ENCODE results near the gene TP73.

The TP73 gene

GRCh38 chr1:3688356-3689137 lies 36.2 kb downstream of the TP73 start:
- Histone ChIP-seq H3K4me3 (replicated peaks; ENCODE audit: low read depth, low read length) (no peak overlapping the region), H3K27me3 (replicated peaks; ENCODE audit: control insufficient read depth, insufficient read depth, low read length) (no peaks in the 10 kb centered on the region), H3K36me3 (ENCODE audit: control insufficient read depth, insufficient read depth, low read length) (peaks cover 5% of the 10 kb centered on the region)
- TF ChIP-seq, protein P1, sequence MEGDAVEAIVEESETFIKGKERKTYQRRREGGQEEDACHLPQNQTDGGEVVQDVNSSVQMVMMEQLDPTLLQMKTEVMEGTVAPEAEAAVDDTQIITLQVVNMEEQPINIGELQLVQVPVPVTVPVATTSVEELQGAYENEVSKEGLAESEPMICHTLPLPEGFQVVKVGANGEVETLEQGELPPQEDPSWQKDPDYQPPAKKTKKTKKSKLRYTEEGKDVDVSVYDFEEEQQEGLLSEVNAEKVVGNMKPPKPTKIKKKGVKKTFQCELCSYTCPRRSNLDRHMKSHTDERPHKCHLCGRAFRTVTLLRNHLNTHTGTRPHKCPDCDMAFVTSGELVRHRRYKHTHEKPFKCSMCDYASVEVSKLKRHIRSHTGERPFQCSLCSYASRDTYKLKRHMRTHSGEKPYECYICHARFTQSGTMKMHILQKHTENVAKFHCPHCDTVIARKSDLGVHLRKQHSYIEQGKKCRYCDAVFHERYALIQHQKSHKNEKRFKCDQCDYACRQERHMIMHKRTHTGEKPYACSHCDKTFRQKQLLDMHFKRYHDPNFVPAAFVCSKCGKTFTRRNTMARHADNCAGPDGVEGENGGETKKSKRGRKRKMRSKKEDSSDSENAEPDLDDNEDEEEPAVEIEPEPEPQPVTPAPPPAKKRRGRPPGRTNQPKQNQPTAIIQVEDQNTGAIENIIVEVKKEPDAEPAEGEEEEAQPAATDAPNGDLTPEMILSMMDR (IDR thresholded peaks at IDR 0.05; ENCODE audit: insufficient read depth, low read length, poor library complexity, severe bottlenecking) = no peak
- peak; percentile 59 for DNase-seq (ENCODE audit: extremely low read depth, insufficient read length)

GRCh38 chr1:3689138-3689750 lies 36.9 kb downstream of the TP73 start:
- H3K4me3 ChIP-seq (replicated peaks; ENCODE audit: low read depth, low read length) = no peak overlapping the region
- no peak for DNase-seq (ENCODE audit: extremely low read depth, insufficient read length)
- H3K36me3 ChIP-seq (ENCODE audit: control insufficient read depth, insufficient read depth, low read length) = peaks cover 1% of the 10 kb centered on the region
- TF ChIP-seq, protein P1 (IDR thresholded peaks at IDR 0.05; ENCODE audit: insufficient read depth, low read length, poor library complexity, severe bottlenecking) = no peak
- H3K27me3 ChIP-seq (replicated peaks; ENCODE audit: control insufficient read depth, insufficient read depth, low read length) = no peaks in the 10 kb centered on the region

- Histone ChIP-seq H3K27me3 (replicated peaks; ENCODE audit: control insufficient read depth, insufficient read depth, low read length) (no peaks in the 10 kb centered on the region), H3K36me3 (ENCODE audit: control insufficient read depth, insufficient read depth, low read length) (no peaks in the 10 kb centered on the region; the same call in none of the 2 replicates), H3K4me3 (replicated peaks; ENCODE audit: low read depth, low read length) (no peak overlapping the region)
- DNase-seq (ENCODE audit: extremely low read depth, insufficient read length) = no peak
- TF ChIP-seq, protein P1 (IDR thresholded peaks at IDR 0.05; ENCODE audit: insufficient read depth, low read length, poor library complexity, severe bottlenecking) = no peak
Observed at GRCh38 chr1:3690282-3691065, 38.2 kb downstream of the TP73 start.

DNA sequence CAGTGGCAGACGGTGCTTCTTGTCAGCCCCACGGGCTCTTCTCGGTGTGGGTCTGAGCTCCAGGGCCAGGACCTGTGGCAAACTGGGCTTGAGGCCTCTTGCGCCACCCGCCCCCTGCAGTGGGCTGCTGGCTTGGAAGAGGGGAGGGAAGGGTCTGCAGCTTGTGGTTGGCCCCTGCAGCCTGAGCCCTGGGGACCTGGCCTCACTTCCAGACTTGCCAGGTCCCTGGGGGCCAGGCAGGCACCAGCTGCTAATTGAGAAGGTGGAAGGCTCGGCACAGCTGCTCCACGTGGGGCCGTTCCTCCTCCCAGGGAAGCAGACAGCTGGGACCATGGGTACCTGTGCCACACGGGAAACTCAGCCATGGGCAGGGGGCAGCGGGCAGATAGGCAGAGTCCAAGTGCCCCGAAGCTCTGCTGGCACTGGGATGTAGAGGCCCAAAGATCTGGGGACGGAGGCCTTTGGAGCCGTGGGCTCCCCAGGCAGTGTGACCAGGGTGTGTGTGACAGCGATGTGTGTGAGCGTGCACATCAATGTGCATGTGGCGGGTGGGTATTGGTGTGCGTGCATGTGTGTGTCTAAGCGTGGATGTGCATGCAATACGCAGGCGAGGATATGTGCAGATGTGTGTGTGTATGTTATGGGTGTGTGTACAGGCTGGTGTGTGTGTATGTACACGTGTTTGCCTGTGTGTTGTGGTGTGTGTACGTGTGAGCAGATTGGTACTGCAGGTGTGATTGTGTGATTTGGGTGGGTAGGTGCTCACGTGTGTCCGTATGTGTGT lies 39.3 kb downstream of the TP73 start:
- Histone ChIP-seq H3K27me3 (replicated peaks; ENCODE audit: control insufficient read depth, insufficient read depth, low read length) (no peaks in the 10 kb centered on the region), H3K4me3 (replicated peaks; ENCODE audit: low read depth, low read length) (no peak overlapping the region), H3K36me3 (ENCODE audit: control insufficient read depth, insufficient read depth, low read length) (peaks cover 2% of the 10 kb centered on the region)
- TF ChIP-seq, protein P1 (IDR thresholded peaks at IDR 0.05; ENCODE audit: insufficient read depth, low read length, poor library complexity, severe bottlenecking) = no peak
- DNase-seq (ENCODE audit: extremely low read depth, insufficient read length) = no peak

DNA sequence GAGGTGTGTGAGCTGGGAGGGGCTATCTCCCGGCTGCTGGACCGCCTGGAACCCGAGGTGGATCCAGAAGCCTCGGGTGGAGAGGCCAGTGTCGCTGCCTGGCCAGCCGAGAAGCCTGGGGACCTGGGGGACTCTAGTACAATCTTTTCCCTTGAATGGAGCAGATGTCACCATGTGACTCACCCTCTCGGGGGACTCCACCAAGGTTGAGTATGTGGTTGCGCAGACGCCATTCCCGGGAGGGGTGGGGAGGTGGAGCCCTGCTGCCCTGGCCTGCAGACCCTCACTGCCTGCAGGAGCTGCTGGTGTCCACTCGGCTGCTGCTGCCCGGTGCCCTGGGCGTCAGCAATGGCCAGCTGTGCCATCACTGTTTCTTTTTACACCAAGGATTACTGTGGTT lies 40.3 kb downstream of the TP73 start:
- H3K36me3 ChIP-seq (ENCODE audit: control insufficient read depth, insufficient read depth, low read length) = peaks cover 2% of the 10 kb centered on the region
- H3K4me3 ChIP-seq (replicated peaks; ENCODE audit: low read depth, low read length) = no peak overlapping the region
- TF ChIP-seq, protein P1 (IDR thresholded peaks at IDR 0.05; ENCODE audit: insufficient read depth, low read length, poor library complexity, severe bottlenecking) = no peak
- no peak for DNase-seq (ENCODE audit: extremely low read depth, insufficient read length)
- H3K27me3 ChIP-seq (replicated peaks; ENCODE audit: control insufficient read depth, insufficient read depth, low read length) = no peaks in the 10 kb centered on the region
